Measurements from ENCODE around the gene ACOT4.
"Not testable (repeated sequence)": the region's sequence is repeated elsewhere in the genome, so short reads cannot be mapped to it uniquely, and the experiment has no call there.

ACOT4 gene, protein sequence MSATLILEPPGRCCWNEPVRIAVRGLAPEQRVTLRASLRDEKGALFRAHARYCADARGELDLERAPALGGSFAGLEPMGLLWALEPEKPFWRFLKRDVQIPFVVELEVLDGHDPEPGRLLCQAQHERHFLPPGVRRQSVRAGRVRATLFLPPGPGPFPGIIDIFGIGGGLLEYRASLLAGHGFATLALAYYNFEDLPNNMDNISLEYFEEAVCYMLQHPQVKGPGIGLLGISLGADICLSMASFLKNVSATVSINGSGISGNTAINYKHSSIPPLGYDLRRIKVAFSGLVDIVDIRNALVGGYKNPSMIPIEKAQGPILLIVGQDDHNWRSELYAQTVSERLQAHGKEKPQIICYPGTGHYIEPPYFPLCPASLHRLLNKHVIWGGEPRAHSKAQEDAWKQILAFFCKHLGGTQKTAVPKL

DNA sequence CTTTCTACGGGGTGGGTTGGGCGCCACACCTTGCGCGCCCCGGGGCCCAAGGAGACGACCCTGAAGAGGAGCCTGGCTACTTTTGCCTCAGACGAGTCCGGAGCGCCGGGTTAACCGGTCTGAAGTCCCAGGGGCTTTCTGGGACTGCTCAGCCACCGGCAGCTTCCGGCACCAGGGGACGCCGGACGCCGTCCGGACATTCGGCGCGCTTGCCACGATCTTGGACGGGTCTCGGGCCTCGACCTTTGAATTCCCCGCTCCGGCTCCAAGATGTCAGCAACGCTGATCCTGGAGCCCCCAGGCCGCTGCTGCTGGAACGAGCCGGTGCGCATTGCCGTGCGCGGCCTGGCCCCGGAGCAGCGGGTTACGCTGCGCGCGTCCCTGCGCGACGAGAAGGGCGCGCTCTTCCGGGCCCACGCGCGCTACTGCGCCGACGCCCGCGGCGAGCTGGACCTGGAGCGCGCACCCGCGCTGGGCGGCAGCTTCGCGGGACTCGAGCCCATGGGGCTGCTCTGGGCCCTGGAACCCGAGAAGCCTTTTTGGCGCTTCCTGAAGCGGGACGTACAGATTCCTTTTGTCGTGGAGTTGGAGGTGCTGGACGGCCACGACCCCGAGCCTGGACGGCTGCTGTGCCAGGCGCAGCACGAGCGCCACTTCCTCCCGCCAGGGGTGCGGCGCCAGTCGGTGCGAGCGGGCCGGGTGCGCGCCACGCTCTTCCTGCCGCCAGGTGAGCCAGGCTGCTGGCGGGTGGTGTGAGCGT is at the start of gene ACOT4:
Gene ACOT4 (plus strand): TSS at position 184 of the 760 bp plus-strand sequence. CDS start 87 bp downstream, at position 271.
- DNase-seq = peak; percentile 5

DNA sequence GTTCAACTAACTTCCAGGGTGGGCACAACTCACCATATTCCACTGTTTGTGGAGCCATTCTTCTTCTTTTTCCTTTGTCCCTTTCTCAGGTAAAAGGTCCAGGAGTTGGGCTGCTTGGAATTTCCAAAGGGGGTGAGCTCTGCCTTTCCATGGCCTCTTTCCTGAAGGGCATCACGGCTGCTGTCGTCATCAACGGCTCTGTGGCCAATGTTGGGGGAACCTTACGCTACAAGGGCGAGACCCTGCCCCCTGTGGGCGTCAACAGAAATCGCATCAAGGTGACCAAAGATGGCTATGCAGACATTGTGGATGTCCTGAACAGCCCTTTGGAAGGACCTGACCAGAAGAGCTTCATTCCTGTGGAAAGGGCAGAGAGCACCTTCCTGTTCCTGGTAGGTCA is 48.7 kb upstream of the ACOT4 start:
- DNase-seq = not testable (repeated sequence)

DNA sequence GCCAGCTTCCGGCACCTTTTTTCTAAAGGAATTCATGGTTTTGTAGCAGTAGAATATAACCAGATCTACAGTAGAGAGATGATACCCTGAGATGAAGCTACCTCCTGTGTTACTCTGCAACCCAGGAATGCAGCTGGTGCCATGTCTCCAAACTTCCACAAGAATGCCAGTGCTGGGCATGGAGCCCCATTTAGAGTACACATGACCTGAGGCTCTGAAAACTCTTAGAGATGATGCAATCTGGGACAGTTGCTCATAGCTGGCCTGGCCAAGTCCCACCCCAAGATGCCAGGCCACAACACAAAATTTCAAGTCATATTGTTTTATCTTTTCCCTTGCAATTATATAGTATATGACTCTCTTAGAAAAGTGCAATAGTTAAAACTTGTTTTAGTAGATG is 46.3 kb upstream of the ACOT4 start:
- DNase-seq = not testable (repeated sequence)

DNA sequence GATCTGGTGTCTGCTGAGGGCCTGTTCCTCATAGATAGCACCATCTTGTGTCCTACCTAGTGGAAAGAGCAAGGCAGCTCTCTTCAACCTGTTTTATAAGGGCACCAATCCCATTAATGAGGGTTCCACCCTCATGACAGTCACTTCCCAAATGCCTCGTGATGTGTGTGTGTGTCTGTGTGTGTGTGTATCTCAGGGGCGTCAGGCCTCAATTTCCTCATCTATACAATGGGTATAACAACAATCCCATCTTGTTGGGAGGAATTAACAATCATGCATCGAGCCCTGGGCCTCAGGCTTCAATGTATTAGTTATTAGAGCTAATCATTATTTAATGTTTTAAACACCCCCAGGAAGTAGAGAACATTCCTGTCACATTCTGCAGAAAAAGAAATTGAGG is 42.6 kb upstream of the ACOT4 start:
- not testable (repeated sequence) for DNase-seq

DNA sequence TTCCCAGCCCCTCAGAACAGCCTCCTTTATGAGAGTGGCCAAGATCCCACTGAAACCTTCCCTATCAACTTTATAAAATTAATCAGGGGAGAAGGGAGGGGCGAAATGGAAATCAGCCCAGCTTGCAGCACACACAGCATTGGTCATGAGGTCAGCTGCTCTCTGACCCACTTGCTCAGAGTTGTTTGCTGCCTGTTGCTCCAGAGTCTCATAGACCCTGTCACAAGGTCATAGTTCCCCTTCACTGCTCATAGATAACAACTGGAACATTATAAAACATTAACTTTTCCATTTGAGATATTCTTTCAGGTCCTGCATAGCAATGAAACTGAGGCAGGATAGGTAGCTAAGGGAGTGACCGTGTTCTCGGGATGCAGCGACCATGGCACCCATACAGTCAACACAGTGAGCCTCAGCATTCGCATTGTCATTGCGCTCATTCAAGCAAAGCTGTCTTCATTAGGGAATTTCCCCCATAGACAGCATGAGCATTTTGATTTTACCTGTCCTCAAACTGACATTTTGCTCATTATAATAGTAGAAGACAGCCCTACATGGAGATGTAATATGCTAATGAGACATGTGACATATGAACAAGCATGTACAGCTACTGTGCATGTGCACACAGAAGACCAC is 41.7 kb upstream of the ACOT4 start:
- not testable (repeated sequence) for DNase-seq

DNA sequence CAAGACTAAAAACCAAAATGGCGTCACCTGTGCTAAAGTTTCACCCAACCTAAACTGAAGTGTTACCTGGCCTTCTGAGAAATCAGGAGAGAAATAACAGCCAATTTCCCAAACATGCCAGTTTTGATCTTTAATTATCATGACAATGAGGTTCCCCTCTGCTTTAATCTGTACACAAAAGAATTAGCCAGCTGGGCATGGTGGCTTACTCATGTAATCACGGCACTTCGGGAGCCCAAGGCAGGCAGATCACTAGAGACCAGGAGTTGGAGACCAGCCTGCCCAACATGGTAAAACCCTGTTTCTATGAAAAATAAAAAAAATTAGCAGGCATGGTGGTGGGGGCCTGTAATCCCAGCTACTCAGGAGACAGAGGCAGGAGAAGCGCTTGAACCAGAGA is 37.8 kb upstream of the ACOT4 start:
- DNase-seq = no peak

DNA sequence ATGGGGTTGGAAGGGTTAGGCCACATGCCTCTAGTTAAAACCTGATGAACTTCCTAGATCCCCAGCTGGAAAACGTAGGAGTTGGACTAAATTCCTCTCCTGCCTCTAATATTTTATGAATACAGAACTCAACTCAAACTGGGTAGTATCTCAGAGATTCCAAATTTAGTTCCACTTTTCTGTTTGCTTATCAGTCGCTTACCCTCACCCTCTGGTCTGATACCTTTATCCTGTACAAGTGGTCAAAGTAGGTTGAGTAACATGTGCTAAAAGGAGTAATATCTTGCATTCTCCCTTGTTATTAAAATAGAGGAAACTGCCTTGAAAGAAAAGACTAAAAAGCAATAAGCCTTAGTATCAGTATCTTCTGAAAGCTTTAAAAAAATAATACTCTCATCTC is 34.5 kb upstream of the ACOT4 start:
- DNase-seq = not testable (repeated sequence)

DNA sequence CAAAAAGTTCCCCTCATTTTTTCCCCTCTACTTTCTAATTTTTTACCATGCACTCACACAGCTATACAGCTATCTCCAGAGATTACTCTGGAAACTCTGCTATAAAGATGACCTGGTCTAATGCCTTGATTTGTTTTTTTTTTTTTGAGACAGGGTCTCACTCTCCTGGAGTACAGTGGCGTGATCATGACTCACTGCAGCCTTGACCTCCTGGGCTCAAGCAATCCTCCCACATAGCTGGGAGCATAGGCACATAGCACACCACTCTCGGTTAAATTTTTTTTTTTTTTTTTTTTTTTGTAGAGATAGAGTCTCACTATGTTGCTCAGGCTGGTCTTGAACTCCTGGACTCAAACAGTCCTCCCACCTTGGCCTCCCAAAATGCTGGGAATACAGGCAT is 33.4 kb upstream of the ACOT4 start:
- DNase-seq = not testable (repeated sequence)

DNA sequence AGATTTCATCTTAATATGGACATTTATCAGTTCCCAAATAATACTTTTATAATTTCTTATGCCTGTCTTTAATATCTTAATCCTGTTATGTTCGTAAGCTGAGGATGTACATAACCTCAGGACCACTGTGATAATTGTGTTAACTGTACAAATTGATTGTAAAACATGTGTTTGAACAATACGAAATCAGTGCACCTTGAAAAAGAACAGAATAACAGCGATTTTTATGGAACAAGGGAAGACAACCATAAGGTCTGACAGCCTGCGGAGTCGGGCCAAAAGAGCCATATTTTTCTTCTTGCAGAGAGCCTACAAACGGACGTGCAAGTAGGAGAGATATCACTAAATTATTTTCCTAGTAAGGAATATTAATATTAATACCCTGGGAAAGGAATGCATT is 29.4 kb upstream of the ACOT4 start:
- not testable (repeated sequence) for DNase-seq

DNA sequence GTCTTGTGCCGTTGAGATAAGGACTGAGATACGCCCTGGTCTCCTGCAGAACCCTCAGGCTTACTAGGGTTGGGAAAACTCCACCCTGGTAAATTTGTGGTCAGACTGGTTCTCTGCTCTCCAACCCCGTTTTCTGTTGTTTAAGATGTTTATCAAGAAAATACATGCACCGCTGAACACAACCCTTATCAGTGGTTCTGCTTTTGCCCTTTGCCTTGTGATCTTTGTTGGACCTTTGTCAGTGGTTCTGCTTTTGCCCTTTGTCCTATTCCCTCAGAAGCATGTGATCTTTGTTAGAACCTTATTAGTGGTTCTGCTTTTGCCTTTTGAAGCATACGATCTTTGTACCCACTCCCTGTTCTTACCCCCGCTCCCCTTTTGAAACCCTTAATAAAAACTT is 29.0 kb upstream of the ACOT4 start:
- DNase-seq = not testable (repeated sequence)

DNA sequence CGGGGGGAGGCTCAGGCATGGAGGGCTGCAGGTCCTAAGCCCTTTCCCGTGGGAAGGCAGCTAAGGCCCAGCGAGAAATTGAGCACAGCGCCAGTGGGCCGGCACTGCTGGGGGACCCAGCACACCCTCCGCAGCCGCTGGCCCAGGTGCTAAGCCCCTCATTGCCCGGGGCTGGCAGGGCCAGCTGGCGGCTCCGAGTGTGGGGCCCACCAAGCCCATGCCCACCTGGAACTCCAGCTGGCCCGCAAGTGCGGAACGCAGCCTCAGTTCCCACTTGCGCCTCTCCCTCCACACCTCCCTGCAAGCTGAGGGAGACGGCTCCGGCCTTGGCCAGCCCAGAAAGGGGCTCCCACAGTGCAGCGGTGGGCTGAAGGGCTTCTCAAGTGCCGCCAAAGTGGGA is 25.2 kb upstream of the ACOT4 start:
- not testable (repeated sequence) for DNase-seq

DNA sequence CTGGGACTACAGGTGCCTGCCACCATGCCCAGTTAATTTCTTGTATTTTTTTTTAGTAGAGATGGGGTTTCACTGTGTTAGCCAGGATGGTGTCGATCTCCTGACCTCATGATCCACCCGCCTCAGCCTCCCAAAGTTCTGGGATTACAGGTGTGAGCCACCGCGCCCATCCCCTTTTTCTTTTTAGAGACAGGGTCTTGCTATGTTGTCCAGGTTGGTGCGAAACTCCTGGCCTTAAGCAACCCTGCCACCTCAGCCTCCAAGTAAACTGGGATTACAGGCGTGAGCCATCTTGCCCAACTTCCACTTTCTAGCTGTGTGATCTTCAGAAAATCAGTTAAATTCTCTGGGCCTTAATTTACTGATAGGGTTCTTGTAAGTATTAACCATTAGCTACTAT is 24.7 kb upstream of the ACOT4 start:
- not testable (repeated sequence) for DNase-seq

DNA sequence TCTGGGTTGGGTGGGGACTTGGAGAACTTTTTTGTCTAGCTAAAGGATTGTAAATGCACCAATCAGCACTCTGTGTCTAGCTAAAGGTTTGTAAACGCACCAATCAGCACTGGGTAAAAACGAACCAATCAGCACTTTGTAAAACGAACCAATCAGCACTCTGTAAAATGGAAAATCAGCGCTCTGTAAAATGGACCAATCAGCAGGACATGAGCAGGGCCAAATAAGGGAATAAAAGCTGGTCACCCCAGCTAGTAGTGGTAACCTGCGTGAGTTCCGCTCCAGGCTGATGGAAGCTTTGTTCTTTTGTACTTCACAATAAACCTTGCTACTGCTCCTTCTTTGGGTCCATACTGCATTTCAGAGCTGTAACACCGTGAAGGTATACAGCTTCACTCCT is 24.3 kb upstream of the ACOT4 start:
- DNase-seq = no peak

DNA sequence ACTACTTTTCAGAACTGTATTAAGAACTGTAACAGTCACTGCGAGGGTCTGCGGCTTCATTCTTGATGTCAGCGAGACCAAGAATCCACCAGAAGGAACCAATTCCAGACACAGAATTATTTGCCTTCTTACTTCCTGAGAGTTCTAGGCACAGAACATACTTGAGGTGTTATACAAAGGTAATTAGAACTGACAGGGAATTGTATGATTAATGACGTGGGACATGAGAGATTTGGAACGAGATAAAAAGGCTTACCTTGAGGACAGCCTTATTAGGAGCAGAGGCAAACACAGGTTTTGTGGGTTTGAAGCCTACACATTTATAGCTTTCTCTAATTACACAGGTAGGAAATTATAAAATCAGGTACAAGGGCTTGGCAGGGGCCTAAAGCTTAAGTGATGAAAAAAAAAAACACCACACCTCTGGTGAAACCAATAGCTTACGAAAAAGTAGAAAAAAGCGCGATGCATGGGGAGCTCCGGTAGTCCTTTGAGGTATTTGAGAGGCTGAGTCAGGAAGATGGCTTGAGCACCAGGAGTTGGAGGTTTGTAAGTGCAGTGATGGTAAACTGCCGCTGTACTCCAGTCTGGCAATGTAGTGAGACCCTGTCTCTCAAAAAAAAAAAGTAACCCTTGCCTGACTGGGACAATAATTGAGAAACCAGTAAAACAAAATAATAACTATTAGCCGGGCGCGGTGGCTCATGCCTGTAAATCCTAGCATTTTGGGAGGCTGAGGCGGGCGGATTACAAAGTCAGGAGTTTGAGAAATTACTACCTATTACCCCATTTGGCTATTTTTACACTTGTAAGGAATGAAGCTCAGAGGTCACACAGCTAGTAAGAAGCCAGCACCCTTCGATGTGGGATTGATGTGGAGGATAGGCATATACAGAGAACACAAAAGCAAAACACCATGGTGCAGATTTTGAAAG is 23.5 kb upstream of the ACOT4 start:
- no peak for DNase-seq

DNA sequence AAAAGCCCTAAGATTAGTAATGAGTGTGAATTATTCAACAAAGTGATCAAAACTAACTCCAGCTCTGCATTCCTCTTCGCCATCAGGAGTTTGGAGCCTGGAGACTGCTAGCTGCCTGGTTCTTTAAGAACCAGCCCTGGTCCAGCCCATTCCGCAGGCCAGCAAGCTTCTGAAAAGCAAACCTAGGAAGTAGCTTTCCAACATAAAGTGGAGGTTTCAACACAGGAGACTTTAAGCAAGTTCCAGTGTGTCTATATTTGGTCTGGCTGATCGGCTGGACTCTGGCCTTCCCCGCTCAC is 22.8 kb upstream of the ACOT4 start:
- not testable (repeated sequence) for DNase-seq

DNA sequence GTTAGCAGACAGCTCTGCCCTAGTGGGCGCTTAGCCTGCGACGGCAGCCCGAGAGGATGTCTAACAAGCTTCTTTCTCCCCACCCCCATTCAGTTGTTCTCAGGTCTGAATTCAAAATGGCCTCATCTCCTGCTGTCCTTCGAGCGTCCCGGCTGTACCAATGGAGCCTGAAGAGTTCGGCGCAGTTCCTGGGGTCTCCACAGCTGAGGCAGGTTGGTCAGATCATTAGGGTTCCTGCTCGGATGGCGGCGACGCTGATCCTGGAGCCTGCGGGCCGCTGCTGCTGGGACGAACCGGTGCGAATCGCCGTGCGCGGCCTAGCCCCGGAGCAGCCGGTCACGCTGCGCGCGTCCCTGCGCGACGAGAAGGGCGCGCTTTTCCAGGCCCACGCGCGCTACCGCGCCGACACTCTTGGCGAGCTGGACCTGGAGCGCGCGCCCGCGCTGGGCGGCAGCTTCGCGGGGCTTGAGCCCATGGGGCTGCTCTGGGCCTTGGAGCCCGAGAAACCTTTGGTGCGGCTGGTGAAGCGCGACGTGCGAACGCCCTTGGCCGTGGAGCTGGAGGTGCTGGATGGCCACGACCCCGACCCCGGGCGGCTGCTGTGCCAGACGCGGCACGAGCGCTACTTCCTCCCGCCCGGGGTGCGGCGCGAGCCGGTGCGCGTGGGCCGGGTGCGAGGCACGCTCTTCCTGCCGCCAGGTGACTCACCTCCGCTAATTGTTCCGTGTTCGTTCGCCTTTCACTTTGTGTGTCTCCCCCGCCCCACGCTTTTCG is 22.3 kb upstream of the ACOT4 start, which contains the start of gene ACOT2:
Gene ACOT2 (plus strand): TSS at position 29 of the 774 bp plus-strand sequence. CDS start 28 bp downstream, at position 57.
- peak; percentile 18 for DNase-seq

DNA sequence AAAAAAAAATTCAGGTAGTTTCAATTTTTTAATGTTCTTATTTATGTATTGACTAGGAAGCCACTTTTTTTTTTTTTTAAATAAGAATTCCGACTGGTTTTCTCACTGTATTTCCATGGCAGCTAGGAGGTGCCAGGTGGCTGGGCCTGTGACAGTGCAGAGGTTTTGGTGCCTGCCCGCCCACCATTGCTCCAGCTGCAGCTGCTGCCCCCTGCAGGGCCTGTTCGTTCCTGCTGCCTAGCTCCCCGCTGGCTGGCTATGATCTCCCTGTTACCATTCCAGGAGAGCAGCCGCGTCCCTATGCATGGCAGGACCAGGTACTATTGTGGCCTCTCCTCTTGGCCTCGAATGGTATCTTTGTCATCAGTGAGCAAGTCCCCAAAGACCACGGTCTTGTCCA is 20.8 kb upstream of the ACOT4 start:
- DNase-seq = not testable (repeated sequence)

DNA sequence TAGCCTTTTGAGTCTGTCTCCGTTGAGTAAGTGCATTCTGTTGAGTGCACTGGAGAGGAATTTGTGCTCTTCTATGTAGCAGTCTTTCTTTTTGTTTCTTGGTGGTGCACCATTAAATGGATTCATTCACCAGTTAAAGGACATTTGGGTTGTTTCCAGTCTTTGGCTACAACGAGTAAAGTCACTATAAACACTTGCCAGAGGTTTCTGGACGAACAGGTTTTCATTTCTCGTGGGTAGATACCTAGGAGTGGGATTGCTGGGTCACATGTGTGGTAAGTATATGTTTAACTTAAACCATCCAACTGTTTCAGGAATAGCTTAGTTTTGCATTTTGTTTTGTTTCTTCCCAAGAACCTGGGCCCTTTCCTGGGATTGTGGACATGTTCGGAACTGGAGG is 18.6 kb upstream of the ACOT4 start:
- DNase-seq = not testable (repeated sequence)

DNA sequence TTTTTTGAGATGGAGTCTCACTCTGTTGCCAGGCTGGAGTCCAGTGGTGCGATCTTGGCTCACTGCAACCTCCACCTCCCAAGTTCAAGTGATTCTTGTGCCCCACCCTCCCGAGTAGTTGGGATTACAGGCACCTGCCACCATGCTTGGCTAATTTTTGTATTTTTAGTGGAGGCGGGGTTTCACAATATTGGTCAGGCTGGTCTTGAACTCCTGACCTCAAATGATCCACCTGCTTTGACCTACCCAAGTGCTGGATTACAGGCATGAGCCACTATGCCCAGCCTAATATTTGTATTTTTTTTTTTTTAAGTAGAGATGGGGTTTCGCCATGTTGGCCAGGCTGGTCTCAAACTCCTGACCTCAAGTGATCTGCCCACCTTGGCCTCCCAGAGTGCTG is 17.9 kb upstream of the ACOT4 start:
- DNase-seq = not testable (repeated sequence)

DNA sequence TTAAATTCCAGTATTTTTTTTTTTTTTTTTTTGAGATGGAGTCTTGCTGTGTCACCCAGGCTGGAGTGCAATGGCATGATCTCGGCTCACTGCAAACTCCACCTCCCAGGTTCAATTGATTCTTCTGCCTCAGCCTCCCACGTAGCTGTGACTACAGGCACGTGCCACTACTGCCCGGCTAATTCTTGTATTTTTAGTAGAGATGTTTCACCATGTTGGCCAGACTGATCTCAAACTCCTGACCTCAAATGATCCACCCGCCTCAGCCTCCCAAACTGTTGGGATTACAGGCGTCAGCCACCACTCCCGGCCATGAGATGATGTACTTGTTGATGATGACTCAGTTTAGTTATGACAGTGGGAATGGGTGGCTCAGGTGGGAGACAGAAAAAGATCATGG is 17.4 kb upstream of the ACOT4 start:
- not testable (repeated sequence) for DNase-seq

DNA sequence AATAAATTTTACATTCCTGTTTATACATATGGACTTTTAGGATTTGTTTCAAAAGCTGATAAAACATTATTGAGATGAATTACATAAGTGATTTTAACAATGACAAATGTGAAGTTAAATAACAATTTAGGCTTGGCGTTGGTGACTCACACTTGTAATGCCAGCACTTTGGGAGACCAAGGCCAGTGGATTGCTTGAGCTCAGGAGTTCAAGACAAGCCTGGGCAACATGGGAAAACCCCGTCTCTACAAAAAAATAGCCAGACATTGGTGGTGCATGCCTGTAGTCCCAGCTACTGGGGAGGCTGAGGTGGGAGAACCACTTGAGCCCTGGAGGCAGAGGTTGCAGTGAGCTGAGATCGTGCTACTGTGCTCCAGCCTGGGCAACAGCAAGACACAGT is 15.3 kb upstream of the ACOT4 start:
- DNase-seq = no peak

DNA sequence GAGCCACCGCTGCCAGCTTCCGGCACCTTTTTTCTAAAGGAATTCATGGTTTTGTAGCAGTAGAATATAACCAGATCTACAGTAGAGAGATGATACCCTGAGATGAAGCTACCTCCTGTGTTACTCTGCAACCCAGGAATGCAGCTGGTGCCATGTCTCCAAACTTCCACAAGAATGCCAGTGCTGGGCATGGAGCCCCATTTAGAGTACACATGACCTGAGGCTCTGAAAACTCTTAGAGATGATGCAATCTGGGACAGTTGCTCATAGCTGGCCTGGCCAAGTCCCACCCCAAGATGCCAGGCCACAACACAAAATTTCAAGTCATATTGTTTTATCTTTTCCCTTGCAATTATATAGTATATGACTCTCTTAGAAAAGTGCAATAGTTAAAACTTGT is 14.5 kb upstream of the ACOT4 start:
- DNase-seq = not testable (repeated sequence)

Data from NCI-H774 (cell line).